ENCODE results near the gene CNTN6.

Gene CNTN6

GRCh38 chr3:1252061-1252430 is 159.2 kb downstream of the CNTN6 start (continued):
- TF ChIP-seq PRDM4 (tag by site-specific recombination; IDR thresholded peaks at IDR 0.05): no peak

- TF ChIP-seq, protein P1, sequence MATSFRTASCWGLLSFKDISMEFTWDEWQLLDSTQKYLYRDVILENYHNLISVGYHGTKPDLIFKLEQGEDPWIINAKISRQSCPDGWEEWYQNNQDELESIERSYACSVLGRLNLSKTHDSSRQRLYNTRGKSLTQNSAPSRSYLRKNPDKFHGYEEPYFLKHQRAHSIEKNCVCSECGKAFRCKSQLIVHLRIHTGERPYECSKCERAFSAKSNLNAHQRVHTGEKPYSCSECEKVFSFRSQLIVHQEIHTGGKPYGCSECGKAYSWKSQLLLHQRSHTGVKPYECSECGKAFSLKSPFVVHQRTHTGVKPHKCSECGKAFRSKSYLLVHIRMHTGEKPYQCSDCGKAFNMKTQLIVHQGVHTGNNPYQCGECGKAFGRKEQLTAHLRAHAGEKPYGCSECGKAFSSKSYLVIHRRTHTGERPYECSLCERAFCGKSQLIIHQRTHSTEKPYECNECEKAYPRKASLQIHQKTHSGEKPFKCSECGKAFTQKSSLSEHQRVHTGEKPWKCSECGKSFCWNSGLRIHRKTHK (tag by site-specific recombination; IDR thresholded peaks at IDR 0.05): no peak
- TF ChIP-seq GLI2 (tag by site-specific recombination; IDR thresholded peaks at IDR 0.05; ENCODE audit: borderline replicate concordance, low read depth): no peak
- TF ChIP-seq ZNF394 (tag by site-specific recombination; IDR thresholded peaks at IDR 0.05; ENCODE audit: borderline replicate concordance): no peak
- TF ChIP-seq PRDM4 (tag by site-specific recombination; IDR thresholded peaks at IDR 0.05): no peak
- no peak overlapping the region for H3K4me3 ChIP-seq (ENCODE audit: low read depth, low read length)
- CTCF ChIA-PET: no interaction called here
Measured at GRCh38 chr3:1262246-1262645, 169.4 kb downstream of the CNTN6 start.

DNA sequence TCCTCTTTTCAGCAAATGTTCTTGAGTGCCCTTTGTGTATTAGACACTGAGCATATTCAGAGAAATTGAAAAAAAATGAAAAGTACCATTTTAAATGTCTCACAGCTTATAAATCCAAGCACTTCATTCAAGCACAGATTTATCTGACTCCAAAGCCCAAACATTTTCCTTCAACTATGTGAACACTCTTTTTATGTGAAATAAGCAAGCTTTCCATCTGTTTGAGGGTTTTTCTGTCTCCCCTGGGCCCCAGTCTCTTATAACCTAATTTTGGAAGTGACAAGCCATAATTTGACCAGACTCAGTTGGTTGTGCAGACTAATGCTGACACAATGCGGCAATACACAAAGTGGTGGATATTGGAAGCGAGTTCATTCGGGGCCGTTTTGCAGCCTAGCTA is 170.3 kb downstream of the CNTN6 start:
- ChIA-PET POLR2A (no interaction called here), CTCF (interaction anchor here (0.6 kb wide), 1 partner anchor 397 kb away, joined by 3 read pairs; no protein-coding TSS in a partner anchor)
- no peak overlapping the region for H3K4me3 ChIP-seq (ENCODE audit: low read depth, low read length)
- H3K27ac ChIP-seq (ENCODE audit: extremely low read depth, low read depth, low read length): no peak overlapping the region
- H3K4me1 ChIP-seq (ENCODE audit: control insufficient read depth, insufficient read depth, low read length): no peaks in the 10 kb centered on the region
- no peaks in the 10 kb centered on the region for H3K36me3 ChIP-seq (ENCODE audit: control insufficient read depth in 2 of 2, insufficient read depth in 1 of 2, low read length in 2 of 2)
- H3K9me3 ChIP-seq (ENCODE audit: control insufficient read depth, insufficient read depth, low read depth, low read length): no peaks in the 10 kb centered on the region
- TF ChIP-seq ZNF148 (tag by site-specific recombination; IDR thresholded peaks at IDR 0.05; ENCODE audit: borderline replicate concordance): no peak
- no peak for TF ChIP-seq ZNF18 (tag by site-specific recombination; IDR thresholded peaks at IDR 0.05)
- no peak for TF ChIP-seq ZNF561 (tag by site-specific recombination; IDR thresholded peaks at IDR 0.05; ENCODE audit: borderline replicate concordance)
- no peak for TF ChIP-seq ZBTB44 (tag by site-specific recombination; IDR thresholded peaks at IDR 0.05)
- TF ChIP-seq TCF7L2 (IDR thresholded peaks at IDR 0.05; ENCODE audit: borderline replicate concordance, low read depth, low read length): no peak
- no peak for TF ChIP-seq ZNF776 (tag by site-specific recombination; IDR thresholded peaks at IDR 0.05; ENCODE audit: borderline replicate concordance)
- TF ChIP-seq ZNF2 (tag by site-specific recombination; IDR thresholded peaks at IDR 0.05): no peak
- no peak for TF ChIP-seq ZNF311 (tag by site-specific recombination; IDR thresholded peaks at IDR 0.05; ENCODE audit: borderline replicate concordance)
- no peak for TF ChIP-seq ZNF140 (tag by site-specific recombination; IDR thresholded peaks at IDR 0.05)
- no peak for TF ChIP-seq GLIS1 (tag by site-specific recombination; IDR thresholded peaks at IDR 0.05)
- no peak for TF ChIP-seq ZNF747 (tag by site-specific recombination; IDR thresholded peaks at IDR 0.05)
- TF ChIP-seq, protein P2, sequence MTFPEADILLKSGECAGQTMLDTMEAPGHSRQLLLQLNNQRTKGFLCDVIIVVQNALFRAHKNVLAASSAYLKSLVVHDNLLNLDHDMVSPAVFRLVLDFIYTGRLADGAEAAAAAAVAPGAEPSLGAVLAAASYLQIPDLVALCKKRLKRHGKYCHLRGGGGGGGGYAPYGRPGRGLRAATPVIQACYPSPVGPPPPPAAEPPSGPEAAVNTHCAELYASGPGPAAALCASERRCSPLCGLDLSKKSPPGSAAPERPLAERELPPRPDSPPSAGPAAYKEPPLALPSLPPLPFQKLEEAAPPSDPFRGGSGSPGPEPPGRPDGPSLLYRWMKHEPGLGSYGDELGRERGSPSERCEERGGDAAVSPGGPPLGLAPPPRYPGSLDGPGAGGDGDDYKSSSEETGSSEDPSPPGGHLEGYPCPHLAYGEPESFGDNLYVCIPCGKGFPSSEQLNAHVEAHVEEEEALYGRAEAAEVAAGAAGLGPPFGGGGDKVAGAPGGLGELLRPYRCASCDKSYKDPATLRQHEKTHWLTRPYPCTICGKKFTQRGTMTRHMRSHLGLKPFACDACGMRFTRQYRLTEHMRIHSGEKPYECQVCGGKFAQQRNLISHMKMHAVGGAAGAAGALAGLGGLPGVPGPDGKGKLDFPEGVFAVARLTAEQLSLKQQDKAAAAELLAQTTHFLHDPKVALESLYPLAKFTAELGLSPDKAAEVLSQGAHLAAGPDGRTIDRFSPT (tag by site-specific recombination; IDR thresholded peaks at IDR 0.05): no peak
- TF ChIP-seq ZNF549 (tag by site-specific recombination; IDR thresholded peaks at IDR 0.05): no peak

More at GRCh38 chr3:1262246-1262645, 169.4 kb downstream of the CNTN6 start:
- Histone ChIP-seq H3K9me3 (ENCODE audit: control insufficient read depth, insufficient read depth, low read depth, low read length) (no peaks in the 10 kb centered on the region), H3K36me3 (ENCODE audit: control insufficient read depth in 2 of 2, insufficient read depth in 1 of 2, low read length in 2 of 2) (no peaks in the 10 kb centered on the region), H3K27ac (ENCODE audit: extremely low read depth, low read depth, low read length) (no peak overlapping the region), H3K4me1 (ENCODE audit: control insufficient read depth, insufficient read depth, low read length) (no peaks in the 10 kb centered on the region)
- POLR2A ChIA-PET: no interaction called here

All from HEK293 (cell line).